Osteocyte (in vitro differentiated cells): ENCODE measurements around the gene CNOT11. TPM values are rescaled to one million over a fixed set of nuclear protein-coding genes. Genes with fewer than 3 reads are reported as not detected.
"Not testable (repeated sequence)": the region's sequence is repeated elsewhere in the genome, so short reads cannot be mapped to it uniquely, and the experiment has no call there.

Experiments
- DNase-seq: peaks from one replicate; pipeline ENCODE4 v3.0.0; 2021; ENCODE audit warnings: mixed read lengths; ENCODE audit not compliant: unreplicated experiment; ENCODE audit errors: extremely low spot score
- H3K27ac Mint-ChIP-seq: one replicate; pipeline ENCODE4 v1.8.0; 2021; ENCODE audit warnings: mild to moderate bottlenecking, mixed read lengths; ENCODE audit not compliant: unreplicated experiment
- H3K27me3 Mint-ChIP-seq: one replicate; pipeline ENCODE4 v1.8.0; 2021; ENCODE audit warnings: mixed read lengths; ENCODE audit not compliant: unreplicated experiment
- H3K36me3 Mint-ChIP-seq: one replicate; pipeline ENCODE4 v1.8.0; 2021; ENCODE audit warnings: mixed read lengths; ENCODE audit not compliant: unreplicated experiment
- H3K4me1 Mint-ChIP-seq: one replicate; pipeline ENCODE4 v1.8.0; 2021; ENCODE audit warnings: mixed read lengths; ENCODE audit not compliant: unreplicated experiment
- H3K4me3 Mint-ChIP-seq: one replicate; pipeline ENCODE4 v1.8.0; 2021; ENCODE audit warnings: mild to moderate bottlenecking, moderate library complexity, mixed read lengths; ENCODE audit not compliant: unreplicated experiment
- H3K9me3 Mint-ChIP-seq: one replicate; pipeline ENCODE4 v1.8.0; 2021; ENCODE audit warnings: mixed read lengths; ENCODE audit not compliant: unreplicated experiment
- microRNA-seq: library from miRNA; unstranded; fragments of <30 nt; microRNA quantifications from one replicate; pipeline ENCODE4 v1.1.0, GENCODE V29; 2020; ENCODE audit not compliant: unreplicated experiment
- total RNA-seq: library from RNA; stranded (reverse); gene quantifications from 2 replicates; pipeline ENCODE4 v1.2.1, GENCODE V29; 2021
- TF ChIP-seq, protein P1 (sequence below): fragments of 200-600 bp; sonication (generic); IDR thresholded peaks from 2 replicates; pipeline ENCODE4 v1.5.0; 2021; ENCODE audit warnings: antibody characterized with exemption, mild to moderate bottlenecking, moderate library complexity

The CNOT11 gene
- total RNA-seq, 1 donor from 2014 or later: 31.4 TPM

DNA sequence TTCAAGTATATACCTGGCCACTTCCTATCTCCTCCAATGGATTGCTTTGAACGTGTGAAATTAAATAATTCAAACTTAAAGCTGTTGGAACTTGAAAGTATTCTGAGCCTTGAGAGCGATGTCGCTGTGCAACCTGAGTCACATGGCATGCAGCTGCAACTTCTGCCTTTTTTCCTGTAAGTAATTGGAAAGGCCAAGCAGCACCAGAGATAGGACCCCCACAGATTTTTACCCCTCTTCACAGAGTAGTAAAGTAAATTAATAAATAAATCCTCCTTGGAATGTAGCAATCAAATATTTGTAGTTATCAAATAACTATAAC lies 59.0 kb downstream of the CNOT11 start:
- H3K9me3 Mint-ChIP-seq: no peaks in the 10 kb centered on the region
- no peak overlapping the region for H3K27ac Mint-ChIP-seq
- H3K4me3 Mint-ChIP-seq: no peak overlapping the region

DNA sequence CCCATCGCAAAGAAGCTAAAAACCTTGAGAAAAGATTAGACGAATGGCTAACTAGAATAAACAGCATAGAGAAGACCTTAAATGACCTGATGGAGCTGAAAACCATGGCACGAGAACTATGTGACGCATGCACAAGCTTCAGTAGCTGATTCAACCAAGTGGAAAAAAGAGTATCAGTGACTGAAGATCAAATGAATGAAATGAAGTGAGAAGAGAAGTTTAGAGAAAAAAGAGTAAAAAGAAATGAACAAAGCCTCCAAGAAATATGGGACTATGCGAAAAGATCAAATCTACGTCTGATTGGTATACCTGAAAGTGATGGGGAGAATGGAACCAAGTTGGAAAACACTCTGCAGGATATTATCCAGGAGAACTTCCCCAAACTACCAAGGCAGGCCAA lies 63.9 kb downstream of the CNOT11 start:
- not testable (repeated sequence) for H3K4me1 Mint-ChIP-seq, DNase-seq, H3K27ac Mint-ChIP-seq, H3K9me3 Mint-ChIP-seq, H3K36me3 Mint-ChIP-seq, H3K4me3 Mint-ChIP-seq
- H3K27me3 Mint-ChIP-seq: peaks cover 58% of the 10 kb centered on the region

More for the DNA sequence above, 59.0 kb downstream of the CNOT11 start:
- no peak for DNase-seq
- TF ChIP-seq, protein P1, sequence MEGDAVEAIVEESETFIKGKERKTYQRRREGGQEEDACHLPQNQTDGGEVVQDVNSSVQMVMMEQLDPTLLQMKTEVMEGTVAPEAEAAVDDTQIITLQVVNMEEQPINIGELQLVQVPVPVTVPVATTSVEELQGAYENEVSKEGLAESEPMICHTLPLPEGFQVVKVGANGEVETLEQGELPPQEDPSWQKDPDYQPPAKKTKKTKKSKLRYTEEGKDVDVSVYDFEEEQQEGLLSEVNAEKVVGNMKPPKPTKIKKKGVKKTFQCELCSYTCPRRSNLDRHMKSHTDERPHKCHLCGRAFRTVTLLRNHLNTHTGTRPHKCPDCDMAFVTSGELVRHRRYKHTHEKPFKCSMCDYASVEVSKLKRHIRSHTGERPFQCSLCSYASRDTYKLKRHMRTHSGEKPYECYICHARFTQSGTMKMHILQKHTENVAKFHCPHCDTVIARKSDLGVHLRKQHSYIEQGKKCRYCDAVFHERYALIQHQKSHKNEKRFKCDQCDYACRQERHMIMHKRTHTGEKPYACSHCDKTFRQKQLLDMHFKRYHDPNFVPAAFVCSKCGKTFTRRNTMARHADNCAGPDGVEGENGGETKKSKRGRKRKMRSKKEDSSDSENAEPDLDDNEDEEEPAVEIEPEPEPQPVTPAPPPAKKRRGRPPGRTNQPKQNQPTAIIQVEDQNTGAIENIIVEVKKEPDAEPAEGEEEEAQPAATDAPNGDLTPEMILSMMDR: no peak
- Mint-ChIP-seq H3K36me3 (peaks cover 2% of the 10 kb centered on the region), H3K4me1 (peaks cover 19% of the 10 kb centered on the region), H3K27me3 (peaks cover 18% of the 10 kb centered on the region)

Small RNA genes lying within 50 kb of the gene (microRNA-seq; reads per million reads assigned to microRNA genes)
- not detected for gene MIR5696

Other genes starting within 250 kb of the CNOT11 start
- 15.2 and 16.3 TPM in 2 replicates for gene TBC1D8, start 101.5 kb upstream of the CNOT11 start, total RNA-seq
- gene RNF149, start 55.8 kb downstream of the CNOT11 start, total RNA-seq: 31.8 and 34.7 TPM in 2 replicates
- not detected in 2 replicates for gene CREG2, start 134.6 kb downstream of the CNOT11 start, total RNA-seq
- not detected in 2 replicates for gene RFX8, start 222.2 kb downstream of the CNOT11 start, total RNA-seq